Fibroblast of lung (primary cell): ENCODE data around the gene TSPAN31.

Experiments
- EZH2 ChIP-seq: IDR thresholded peaks from 2 replicates; pipeline ENCODE4 v1.5.1; 2012; ENCODE audit warnings: low read length, control low read depth, mild to moderate bottlenecking; ENCODE audit errors: missing control alignments
- TF ChIP-seq, protein P1 (sequence below), 2 donors: IDR thresholded peaks in 1 of 2; conservative IDR thresholded peaks in 1 of 2; 1 replicate in 1 of 2; 2 replicates in 1 of 2; pipeline ENCODE4 v1.5.1; 2011 to 2012; ENCODE audit warnings: low read length in 2 of 2, control low read depth in 1 of 2, inconsistent platforms in 1 of 2, low read depth in 1 of 2, mild to moderate bottlenecking in 1 of 2

DNA sequence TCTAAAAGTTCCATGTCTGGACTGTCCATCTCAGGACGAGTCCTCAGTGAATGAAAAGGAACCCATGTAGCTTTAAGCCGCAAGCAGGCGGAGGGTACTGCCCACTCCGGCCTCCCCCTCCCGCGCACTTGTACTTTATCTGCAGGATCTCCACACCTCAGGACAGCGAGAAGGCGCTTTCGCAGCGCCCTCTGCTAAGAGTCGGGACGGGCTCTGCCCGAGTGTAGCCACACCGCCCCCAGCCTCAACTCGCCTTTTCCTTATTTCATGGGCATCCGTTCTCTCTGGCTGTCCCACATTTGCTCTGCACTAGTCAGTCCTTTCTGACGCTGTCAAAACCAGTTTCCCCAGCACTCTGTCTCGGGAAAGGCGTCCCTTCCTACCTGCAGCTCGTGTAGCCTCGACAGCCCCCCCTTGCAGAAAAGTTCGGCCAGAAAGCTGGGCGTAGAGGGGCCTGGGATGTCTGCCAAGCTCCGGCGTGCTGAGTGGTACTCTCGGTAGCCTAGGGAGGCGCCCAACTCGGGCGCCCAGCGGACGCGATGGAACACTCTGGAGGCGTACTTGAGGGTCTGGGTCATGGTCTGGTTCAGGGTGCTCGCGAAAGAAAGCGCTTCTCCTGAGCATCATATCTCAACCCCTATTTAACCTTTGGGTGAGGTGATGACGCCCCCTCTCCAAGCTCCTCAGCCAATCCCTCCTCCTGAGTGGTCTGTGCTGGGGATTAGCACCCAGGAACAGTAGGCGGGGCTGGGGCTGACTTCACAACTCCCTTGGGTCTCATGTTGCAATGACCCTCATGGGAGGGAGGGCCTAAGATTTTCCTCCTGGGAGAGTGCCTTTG is 21.8 kb downstream of the TSPAN31 start, which contains the start of gene CYP27B1:
- TF ChIP-seq, protein P1, sequence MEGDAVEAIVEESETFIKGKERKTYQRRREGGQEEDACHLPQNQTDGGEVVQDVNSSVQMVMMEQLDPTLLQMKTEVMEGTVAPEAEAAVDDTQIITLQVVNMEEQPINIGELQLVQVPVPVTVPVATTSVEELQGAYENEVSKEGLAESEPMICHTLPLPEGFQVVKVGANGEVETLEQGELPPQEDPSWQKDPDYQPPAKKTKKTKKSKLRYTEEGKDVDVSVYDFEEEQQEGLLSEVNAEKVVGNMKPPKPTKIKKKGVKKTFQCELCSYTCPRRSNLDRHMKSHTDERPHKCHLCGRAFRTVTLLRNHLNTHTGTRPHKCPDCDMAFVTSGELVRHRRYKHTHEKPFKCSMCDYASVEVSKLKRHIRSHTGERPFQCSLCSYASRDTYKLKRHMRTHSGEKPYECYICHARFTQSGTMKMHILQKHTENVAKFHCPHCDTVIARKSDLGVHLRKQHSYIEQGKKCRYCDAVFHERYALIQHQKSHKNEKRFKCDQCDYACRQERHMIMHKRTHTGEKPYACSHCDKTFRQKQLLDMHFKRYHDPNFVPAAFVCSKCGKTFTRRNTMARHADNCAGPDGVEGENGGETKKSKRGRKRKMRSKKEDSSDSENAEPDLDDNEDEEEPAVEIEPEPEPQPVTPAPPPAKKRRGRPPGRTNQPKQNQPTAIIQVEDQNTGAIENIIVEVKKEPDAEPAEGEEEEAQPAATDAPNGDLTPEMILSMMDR (conservative IDR thresholded peaks at IDR 0.05 in 1 of 2, IDR thresholded peaks at IDR 0.05 in 1 of 2; ENCODE audit: low read depth in 1 of 2, low read length in 2 of 2), result no peak
- TF ChIP-seq EZH2, result no peak
